Loucy (cell line): Measurements from ENCODE around the gene SSTR5.

ENCODE experiments used
- H2AFZ ChIP-seq: fragments of 200-600 bp; sonication (generic); 2 replicates; pipeline ENCODE4 v1.6.0; 2016; ENCODE audit warnings: antibody characterized with exemption, mild to moderate bottlenecking, low read length, moderate library complexity
- H3F3A ChIP-seq: fragments of 200-600 bp; 2 replicates; pipeline ENCODE4 v1.6.0; 2016; ENCODE audit warnings: antibody characterized with exemption, low read depth, mild to moderate bottlenecking
- H3K27me3 ChIP-seq: fragments of 200-600 bp; sonication (generic); 2 replicates; pipeline ENCODE4 v1.6.1; 2014; ENCODE audit warnings: low read length, mild to moderate bottlenecking; ENCODE audit not compliant: insufficient read depth, poor library complexity, severe bottlenecking
- H3K36me3 ChIP-seq: fragments of 200-600 bp; sonication (generic); 2 replicates; pipeline ENCODE4 v1.6.1; 2016; ENCODE audit warnings: low read length; ENCODE audit not compliant: insufficient read depth
- H3K4me1 ChIP-seq: fragments of 200-600 bp; sonication (generic); 2 replicates; pipeline ENCODE4 v1.5.1; 2014; ENCODE audit warnings: low read length, mild to moderate bottlenecking; ENCODE audit not compliant: insufficient read depth, poor library complexity, severe bottlenecking
- H3K4me2 ChIP-seq: fragments of 200-600 bp; sonication (generic); 2 replicates; pipeline ENCODE4 v1.6.0; 2014; ENCODE audit warnings: antibody characterized with exemption, low read length, low read depth, mild to moderate bottlenecking; ENCODE audit not compliant: poor library complexity, severe bottlenecking
- H3K4me3 ChIP-seq: fragments of 200-600 bp; sonication (generic); 2 replicates; pipeline ENCODE4 v1.5.1; 2014; ENCODE audit warnings: low read length, mild to moderate bottlenecking, mixed read lengths; ENCODE audit not compliant: poor library complexity, severe bottlenecking
- H3K79me2 ChIP-seq: fragments of 200-600 bp; sonication (generic); 2 replicates; pipeline ENCODE4 v1.6.1; 2014; ENCODE audit warnings: low read length; ENCODE audit not compliant: insufficient read depth
- H3K9ac ChIP-seq: fragments of 200-600 bp; sonication (generic); 2 replicates; pipeline ENCODE4 v1.6.0; 2014; ENCODE audit warnings: mild to moderate bottlenecking, low read depth, low read length, moderate library complexity; ENCODE audit not compliant: poor library complexity, severe bottlenecking
- H3K9me2 ChIP-seq: fragments of 200-600 bp; sonication (generic); replicated peaks from 2 replicates; pipeline ENCODE4 v1.6.1; 2016; ENCODE audit warnings: low read depth, low read length, mixed read lengths
- H3K9me3 ChIP-seq: fragments of 200-600 bp; sonication (generic); 2 replicates; pipeline ENCODE4 v1.6.1; 2014; ENCODE audit warnings: mild to moderate bottlenecking, antibody characterized with exemption, low read length, low read depth; ENCODE audit not compliant: insufficient read depth
- H4K20me1 ChIP-seq: fragments of 200-600 bp; sonication (generic); 2 replicates; pipeline ENCODE4 v1.6.0; 2014; ENCODE audit warnings: antibody characterized with exemption, low read length, mild to moderate bottlenecking; ENCODE audit not compliant: insufficient read depth, poor library complexity, severe bottlenecking
- EZH2phosphoT487 ChIP-seq: fragments of 200-600 bp; IDR thresholded peaks from 2 replicates; pipeline ENCODE4 v1.6.1; 2018; ENCODE audit warnings: antibody characterized with exemption, mild to moderate bottlenecking, moderate library complexity, borderline replicate concordance
- TF ChIP-seq, protein P1 (sequence below): fragments of 200-600 bp; sonication (generic); conservative IDR thresholded peaks from 2 replicates; pipeline ENCODE4 v1.5.1; 2014; ENCODE audit warnings: mild to moderate bottlenecking, antibody characterized with exemption, low read length

Gene SSTR5

DNA sequence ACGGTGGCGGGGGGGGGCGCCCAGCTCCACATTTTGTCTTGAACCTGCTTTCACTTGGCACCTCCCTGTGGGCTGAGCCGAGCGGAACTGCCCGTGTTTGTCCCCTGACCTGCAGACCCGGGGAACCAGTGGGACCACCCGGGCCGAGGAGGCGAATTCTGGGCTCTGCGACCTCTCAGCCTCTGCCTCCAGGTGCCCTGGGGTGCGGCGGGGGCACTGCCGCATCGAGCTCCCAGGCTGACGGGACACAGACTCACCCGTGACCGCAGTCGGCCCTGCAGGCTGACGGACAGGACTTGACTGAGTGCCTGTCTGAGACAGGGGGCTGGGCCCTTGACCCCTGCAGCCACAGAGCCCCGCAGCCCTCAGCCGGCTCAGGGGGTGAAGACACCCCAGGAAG is 34.6 kb downstream of the SSTR5 start:
- Histone ChIP-seq H3K4me1 (no peaks in the 10 kb centered on the region), H3F3A (no peaks in the 10 kb centered on the region), H3K9ac (no peak overlapping the region), H3K4me2 (no peak overlapping the region), H3K4me3 (no peak overlapping the region), H3K9me2 (no peaks in the 10 kb centered on the region), H3K9me3 (no peaks in the 10 kb centered on the region), H3K27me3 (no peaks in the 10 kb centered on the region), H3K79me2 (no peaks in the 10 kb centered on the region), H2AFZ (no peak overlapping the region), H3K36me3 (no peaks in the 10 kb centered on the region), H4K20me1 (no peaks in the 10 kb centered on the region)
- TF ChIP-seq, protein P1, sequence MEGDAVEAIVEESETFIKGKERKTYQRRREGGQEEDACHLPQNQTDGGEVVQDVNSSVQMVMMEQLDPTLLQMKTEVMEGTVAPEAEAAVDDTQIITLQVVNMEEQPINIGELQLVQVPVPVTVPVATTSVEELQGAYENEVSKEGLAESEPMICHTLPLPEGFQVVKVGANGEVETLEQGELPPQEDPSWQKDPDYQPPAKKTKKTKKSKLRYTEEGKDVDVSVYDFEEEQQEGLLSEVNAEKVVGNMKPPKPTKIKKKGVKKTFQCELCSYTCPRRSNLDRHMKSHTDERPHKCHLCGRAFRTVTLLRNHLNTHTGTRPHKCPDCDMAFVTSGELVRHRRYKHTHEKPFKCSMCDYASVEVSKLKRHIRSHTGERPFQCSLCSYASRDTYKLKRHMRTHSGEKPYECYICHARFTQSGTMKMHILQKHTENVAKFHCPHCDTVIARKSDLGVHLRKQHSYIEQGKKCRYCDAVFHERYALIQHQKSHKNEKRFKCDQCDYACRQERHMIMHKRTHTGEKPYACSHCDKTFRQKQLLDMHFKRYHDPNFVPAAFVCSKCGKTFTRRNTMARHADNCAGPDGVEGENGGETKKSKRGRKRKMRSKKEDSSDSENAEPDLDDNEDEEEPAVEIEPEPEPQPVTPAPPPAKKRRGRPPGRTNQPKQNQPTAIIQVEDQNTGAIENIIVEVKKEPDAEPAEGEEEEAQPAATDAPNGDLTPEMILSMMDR, result no peak
- TF ChIP-seq EZH2phosphoT487, result no peak

DNA sequence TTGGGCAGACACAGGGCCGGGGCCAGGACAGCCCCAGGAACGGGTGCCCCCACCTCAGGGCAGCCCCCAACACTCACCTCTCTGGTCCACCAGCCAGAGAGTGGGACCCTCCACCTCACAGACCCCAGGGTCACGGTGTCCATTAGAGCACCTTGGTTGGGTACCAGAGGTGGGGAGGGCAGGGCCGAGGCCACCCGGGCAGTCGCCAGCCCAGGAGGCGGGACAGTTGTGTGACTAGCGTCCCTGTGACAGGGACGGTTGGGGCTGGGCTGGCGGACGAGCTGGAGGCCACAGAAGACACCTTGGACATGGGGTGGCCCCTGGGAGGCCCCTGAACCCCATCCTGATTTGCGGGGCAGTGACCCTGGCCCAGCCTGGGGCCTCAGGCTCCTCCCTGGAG is 35.2 kb downstream of the SSTR5 start:
- Histone ChIP-seq H3K27me3 (no peaks in the 10 kb centered on the region), H3K9me3 (no peaks in the 10 kb centered on the region), H2AFZ (no peak overlapping the region), H3K9me2 (no peaks in the 10 kb centered on the region), H3K4me1 (no peaks in the 10 kb centered on the region), H3K4me3 (no peak overlapping the region), H3K9ac (no peak overlapping the region), H4K20me1 (no peaks in the 10 kb centered on the region), H3K36me3 (no peaks in the 10 kb centered on the region), H3K79me2 (no peaks in the 10 kb centered on the region), H3F3A (no peaks in the 10 kb centered on the region), H3K4me2 (no peak overlapping the region)
- TF ChIP-seq, protein P1, result no peak
- no peak for TF ChIP-seq EZH2phosphoT487

GRCh38 chr16:1108299-1109252 is 36.0 kb downstream of the SSTR5 start:
- Histone ChIP-seq H3K4me2 (no peak overlapping the region), H3K36me3 (no peaks in the 10 kb centered on the region), H3K9me2 (no peaks in the 10 kb centered on the region), H3K4me1 (no peaks in the 10 kb centered on the region), H3F3A (no peaks in the 10 kb centered on the region), H3K9me3 (no peaks in the 10 kb centered on the region), H3K27me3 (no peaks in the 10 kb centered on the region), H3K4me3 (no peak overlapping the region), H4K20me1 (no peaks in the 10 kb centered on the region), H3K9ac (no peak overlapping the region), H3K79me2 (no peaks in the 10 kb centered on the region), H2AFZ (no peak overlapping the region)
- TF ChIP-seq, protein P1, result no peak
- no peak for TF ChIP-seq EZH2phosphoT487
